Dendritic cell treated with granulocyte-macrophage colony-stimulating factor and Interleukin-4, amounts not matched to agents 40 ng/mL and 50 ng/mL, for 4 days (primary cell): Measurements from ENCODE around the gene PBRM1.
"Not testable (repeated sequence)": the region's sequence is repeated elsewhere in the genome, so short reads cannot be mapped to it uniquely, and the experiment has no call there.

ENCODE experiments used
- H3K27ac Mint-ChIP-seq: one replicate; pipeline ENCODE4 v1.8.0; 2022; ENCODE audit warnings: mild to moderate bottlenecking, mixed read lengths
- H3K27me3 Mint-ChIP-seq: one replicate; pipeline ENCODE4 v1.8.0; 2022; ENCODE audit warnings: mild to moderate bottlenecking, mixed read lengths
- H3K36me3 Mint-ChIP-seq: one replicate; pipeline ENCODE4 v1.8.0; 2022; ENCODE audit warnings: low read depth, mixed read lengths
- H3K4me1 Mint-ChIP-seq: one replicate; pipeline ENCODE4 v1.8.0; 2022; ENCODE audit warnings: low read depth, mixed read lengths
- H3K4me3 Mint-ChIP-seq: one replicate; pipeline ENCODE4 v1.8.0; 2022; ENCODE audit warnings: mild to moderate bottlenecking, moderate library complexity, mixed read lengths
- H3K9me3 Mint-ChIP-seq: one replicate; pipeline ENCODE4 v1.8.0; 2022; ENCODE audit warnings: mixed read lengths
- intact Hi-C: fragments of 100-400 bp; cut with micrococcal nuclease; formaldehyde crosslinking; loops from one replicate; pipeline ENCODE4 v1.15.0; 2022

PBRM1 gene

DNA sequence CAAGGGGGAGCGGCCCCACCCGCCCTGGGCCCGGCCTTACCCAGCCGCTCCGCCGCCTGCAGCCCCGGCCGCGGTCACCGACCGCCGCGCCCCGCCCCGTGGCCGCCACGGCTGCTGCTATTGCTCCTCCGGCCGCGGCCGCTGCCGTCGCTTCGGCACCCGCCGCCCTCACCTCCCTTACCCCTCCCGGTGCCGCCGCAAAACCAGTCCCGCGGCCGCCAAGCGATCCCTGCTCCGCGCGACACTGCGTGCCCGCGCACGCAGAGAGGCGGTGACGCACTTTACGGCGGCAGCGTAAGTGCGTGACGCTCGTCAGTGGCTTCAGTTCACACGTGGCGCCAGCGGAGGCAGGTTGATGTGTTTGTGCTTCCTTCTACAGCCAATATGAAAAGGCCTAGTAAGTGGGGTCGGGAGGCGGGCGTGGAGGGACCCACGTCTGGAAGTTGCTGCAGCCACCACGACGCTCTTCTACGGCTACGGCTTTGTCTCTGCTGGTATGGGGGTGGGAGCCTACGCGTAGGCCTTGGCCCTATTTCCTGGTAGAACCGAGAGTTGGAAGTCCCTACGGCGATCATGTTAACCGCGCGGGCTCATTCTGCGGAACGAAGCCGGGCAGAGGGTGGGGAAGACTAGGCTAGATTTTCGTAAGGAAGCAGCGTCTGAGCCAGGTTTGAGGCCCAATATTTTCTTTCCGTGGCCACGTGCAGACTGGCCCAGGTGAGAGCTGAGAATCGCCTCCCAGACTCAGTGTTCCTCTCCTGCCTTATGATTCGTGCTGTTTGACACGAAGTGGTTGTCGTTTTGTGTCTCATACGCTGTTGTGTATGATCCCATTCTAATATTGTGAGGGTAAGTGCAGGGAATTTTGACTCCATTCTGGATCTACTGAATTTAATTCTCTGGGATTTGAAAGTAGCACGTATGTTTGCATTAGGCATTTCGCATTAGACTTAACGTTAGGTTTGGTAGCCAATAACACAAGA lies at the start of gene PBRM1, which contains the start of gene GNL3:
PBRM1 (minus strand) TSS at position 205 of the 983 bp plus-strand sequence.
GNL3 (plus strand) TSS at position 324 of the 983 bp plus-strand sequence; CDS start at position 385, 61 bp downstream.
- H3K27me3 Mint-ChIP-seq: no peaks in the 10 kb centered on the region
- H3K4me3 Mint-ChIP-seq: peak within 1 kb of the TSS; percentile 91
- no peaks in the 10 kb centered on the region for H3K9me3 Mint-ChIP-seq
- peaks cover 49% of the 10 kb centered on the region for H3K4me1 Mint-ChIP-seq
- peaks cover 66% of the 10 kb centered on the region for H3K36me3 Mint-ChIP-seq
- intact Hi-C loops: loop anchor here (1.0 kb wide), 1 partner anchor 20 kb away; the partner anchor contains the start of gene SPCS1
- H3K27ac Mint-ChIP-seq: peak within 1 kb of the TSS; percentile 97

DNA sequence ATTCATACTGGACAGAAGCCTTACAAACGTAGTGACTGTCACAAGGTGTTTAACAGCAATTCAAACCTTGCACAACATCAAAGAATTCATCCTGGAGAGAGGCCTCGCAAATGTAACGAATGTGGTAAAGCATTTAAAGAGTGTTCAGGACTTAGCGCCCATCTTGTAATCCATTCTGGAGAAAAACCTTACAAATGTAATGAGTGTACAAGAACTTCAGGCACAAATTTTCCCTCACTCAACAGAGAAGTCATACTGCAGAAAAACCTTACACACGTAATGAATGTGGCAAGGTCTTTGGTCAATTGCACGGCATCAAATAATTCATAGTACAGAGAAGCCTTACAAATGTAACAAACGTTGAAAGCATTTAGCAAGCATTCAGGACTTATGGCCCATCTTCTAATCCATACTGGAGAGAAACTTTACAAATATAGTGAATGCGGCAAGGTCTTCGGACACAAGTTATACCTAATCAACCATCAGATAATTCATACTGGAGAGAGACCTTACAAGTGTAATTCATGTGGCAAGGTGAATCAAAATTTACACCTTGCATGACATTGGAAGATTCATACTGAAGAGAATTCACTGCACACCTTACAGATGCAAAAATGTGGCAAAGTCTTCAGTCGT lies 47.7 kb upstream of the PBRM1 start:
- peaks cover 8% of the 10 kb centered on the region for H3K4me1 Mint-ChIP-seq
- H3K9me3 Mint-ChIP-seq: peaks cover 44% of the 10 kb centered on the region
- intact Hi-C loops: no loop called here
- H3K36me3 Mint-ChIP-seq: peaks cover 98% of the 10 kb centered on the region
- no peaks in the 10 kb centered on the region for H3K27me3 Mint-ChIP-seq
- no peak overlapping the region for H3K27ac Mint-ChIP-seq
- no peak overlapping the region for H3K4me3 Mint-ChIP-seq

GRCh38 chr3:52731590-52731989 lies 45.9 kb upstream of the PBRM1 start:
- H3K27me3 Mint-ChIP-seq: no peaks in the 10 kb centered on the region
- peaks cover 8% of the 10 kb centered on the region for H3K4me1 Mint-ChIP-seq
- H3K27ac Mint-ChIP-seq: no peak overlapping the region
- peaks cover 48% of the 10 kb centered on the region for H3K9me3 Mint-ChIP-seq
- H3K36me3 Mint-ChIP-seq: peaks cover 96% of the 10 kb centered on the region
- intact Hi-C loops: no loop called here
- no peak overlapping the region for H3K4me3 Mint-ChIP-seq

DNA sequence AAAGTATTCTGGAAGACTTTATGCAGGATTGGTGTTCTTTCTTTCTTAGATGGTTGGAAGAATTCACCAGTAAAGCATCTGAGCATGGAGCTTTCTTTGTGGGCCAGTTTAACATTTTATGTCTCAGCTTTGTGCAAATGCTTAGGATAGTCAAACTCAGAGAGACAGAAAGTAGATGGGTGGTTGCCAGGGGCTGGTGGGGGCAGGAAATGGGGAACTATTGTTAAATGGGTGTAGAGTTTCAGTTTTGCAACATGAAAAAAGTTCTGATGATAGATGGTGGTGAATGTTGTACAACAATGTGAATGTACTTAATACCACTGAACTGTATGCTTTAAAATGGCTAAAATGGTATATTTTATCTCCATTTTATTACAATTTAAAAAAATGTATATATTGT lies 45.0 kb upstream of the PBRM1 start:
- peaks cover 89% of the 10 kb centered on the region for H3K36me3 Mint-ChIP-seq
- H3K27ac Mint-ChIP-seq: no peak overlapping the region
- intact Hi-C loops: no loop called here

GRCh38 chr3:52728753-52729152 lies 43.0 kb upstream of the PBRM1 start:
- H3K27me3 Mint-ChIP-seq, H3K27ac Mint-ChIP-seq, intact Hi-C loops, H3K4me3 Mint-ChIP-seq, H3K4me1 Mint-ChIP-seq: not testable (repeated sequence)
- peaks cover 47% of the 10 kb centered on the region for H3K9me3 Mint-ChIP-seq
- peaks cover 76% of the 10 kb centered on the region for H3K36me3 Mint-ChIP-seq

More for the DNA sequence above, 45.0 kb upstream of the PBRM1 start:
- Mint-ChIP-seq H3K4me1 (peaks cover 8% of the 10 kb centered on the region), H3K27me3 (no peaks in the 10 kb centered on the region), H3K4me3 (no peak overlapping the region), H3K9me3 (peaks cover 48% of the 10 kb centered on the region)

GRCh38 chr3:52724511-52724910 lies 38.8 kb upstream of the PBRM1 start:
- Mint-ChIP-seq H3K27ac (no peak overlapping the region), H3K9me3 (peaks cover 20% of the 10 kb centered on the region), H3K27me3 (no peaks in the 10 kb centered on the region), H3K4me1 (peaks cover 39% of the 10 kb centered on the region), H3K4me3 (no peak overlapping the region), H3K36me3 (peaks cover 54% of the 10 kb centered on the region)
- intact Hi-C loops: no loop called here

DNA sequence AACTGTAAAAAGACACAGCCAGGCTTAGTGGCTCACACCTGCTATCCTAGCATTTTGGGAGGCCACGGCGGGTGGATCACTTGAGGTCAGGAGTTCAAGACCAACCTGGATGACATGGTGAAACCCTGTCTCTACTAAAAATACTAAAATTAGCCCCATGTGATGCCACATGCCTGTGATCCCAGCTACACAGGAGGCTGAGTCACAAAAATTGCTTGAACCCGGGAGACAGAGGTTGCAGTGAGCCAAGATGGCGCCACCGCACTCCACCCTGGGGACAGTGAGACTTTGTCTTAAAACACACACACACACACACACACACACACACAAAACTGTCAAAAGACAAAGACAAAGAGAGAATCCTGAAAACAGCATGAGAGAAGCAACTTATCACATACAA lies 38.2 kb upstream of the PBRM1 start:
- intact Hi-C loops: no loop called here
- Mint-ChIP-seq H3K36me3 (peaks cover 54% of the 10 kb centered on the region), H3K27me3 (no peaks in the 10 kb centered on the region), H3K4me1 (peaks cover 40% of the 10 kb centered on the region), H3K4me3 (no peak overlapping the region), H3K27ac (no peak overlapping the region), H3K9me3 (peaks cover 18% of the 10 kb centered on the region)

GRCh38 chr3:52722491-52722890 lies 36.8 kb upstream of the PBRM1 start:
- Mint-ChIP-seq H3K4me1 (peaks cover 40% of the 10 kb centered on the region), H3K36me3 (peaks cover 45% of the 10 kb centered on the region), H3K27me3 (no peaks in the 10 kb centered on the region), H3K9me3 (peaks cover 8% of the 10 kb centered on the region), H3K4me3 (no peak overlapping the region), H3K27ac (peak overlapping the region; percentile 14)
- intact Hi-C loops: no loop called here

DNA sequence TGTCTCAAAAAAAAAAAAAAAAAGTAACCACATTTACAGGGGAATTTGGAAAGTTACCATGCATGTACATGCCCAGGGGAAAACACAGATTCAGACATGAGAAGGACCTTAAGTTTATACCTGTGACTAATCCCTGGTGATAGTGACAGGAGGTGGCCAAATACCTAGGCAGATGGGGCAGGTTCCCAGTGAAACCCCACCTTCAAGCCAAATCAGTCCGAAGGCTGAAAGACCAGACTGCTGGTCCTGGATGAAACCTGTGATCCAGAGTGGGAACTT lies 36.0 kb upstream of the PBRM1 start:
- H3K4me1 Mint-ChIP-seq: peaks cover 40% of the 10 kb centered on the region
- H3K4me3 Mint-ChIP-seq: no peak overlapping the region
- peak overlapping the region; percentile 14 for H3K27ac Mint-ChIP-seq
- peaks cover 8% of the 10 kb centered on the region for H3K9me3 Mint-ChIP-seq
- intact Hi-C loops: no loop called here
- peaks cover 38% of the 10 kb centered on the region for H3K36me3 Mint-ChIP-seq
- no peaks in the 10 kb centered on the region for H3K27me3 Mint-ChIP-seq

- Mint-ChIP-seq H3K4me1 (peaks cover 40% of the 10 kb centered on the region), H3K9me3 (peaks cover 8% of the 10 kb centered on the region), H3K27me3 (no peaks in the 10 kb centered on the region), H3K4me3 (no peak overlapping the region), H3K27ac (peak overlapping the region; percentile 22), H3K36me3 (peaks cover 38% of the 10 kb centered on the region)
- intact Hi-C loops: no loop called here
Observed at GRCh38 chr3:52721002-52721729, 35.5 kb upstream of the PBRM1 start.

DNA sequence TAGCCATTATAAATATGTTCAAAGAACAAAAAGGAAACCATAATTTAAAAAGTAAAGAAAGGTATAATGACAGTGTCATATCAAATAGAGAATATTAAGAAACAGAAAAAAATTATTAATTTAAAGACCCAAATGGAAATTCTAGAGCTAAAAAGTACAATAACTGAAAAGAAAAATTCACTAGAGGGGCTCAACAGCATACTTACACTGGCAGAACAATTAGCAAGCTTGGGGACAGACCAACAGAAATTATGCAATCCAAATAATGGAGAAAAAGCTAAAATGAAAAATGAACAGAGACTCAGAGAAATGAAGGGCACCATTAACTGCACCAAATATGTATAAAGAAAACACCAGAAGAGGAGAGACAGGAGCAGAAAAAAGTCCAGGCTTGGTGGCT lies 33.9 kb upstream of the PBRM1 start:
- Mint-ChIP-seq H3K27me3 (no peaks in the 10 kb centered on the region), H3K4me1 (peaks cover 49% of the 10 kb centered on the region), H3K4me3 (no peak overlapping the region), H3K27ac (peak overlapping the region; percentile 22), H3K9me3 (peaks cover 8% of the 10 kb centered on the region), H3K36me3 (peaks cover 38% of the 10 kb centered on the region)
- intact Hi-C loops: no loop called here

DNA sequence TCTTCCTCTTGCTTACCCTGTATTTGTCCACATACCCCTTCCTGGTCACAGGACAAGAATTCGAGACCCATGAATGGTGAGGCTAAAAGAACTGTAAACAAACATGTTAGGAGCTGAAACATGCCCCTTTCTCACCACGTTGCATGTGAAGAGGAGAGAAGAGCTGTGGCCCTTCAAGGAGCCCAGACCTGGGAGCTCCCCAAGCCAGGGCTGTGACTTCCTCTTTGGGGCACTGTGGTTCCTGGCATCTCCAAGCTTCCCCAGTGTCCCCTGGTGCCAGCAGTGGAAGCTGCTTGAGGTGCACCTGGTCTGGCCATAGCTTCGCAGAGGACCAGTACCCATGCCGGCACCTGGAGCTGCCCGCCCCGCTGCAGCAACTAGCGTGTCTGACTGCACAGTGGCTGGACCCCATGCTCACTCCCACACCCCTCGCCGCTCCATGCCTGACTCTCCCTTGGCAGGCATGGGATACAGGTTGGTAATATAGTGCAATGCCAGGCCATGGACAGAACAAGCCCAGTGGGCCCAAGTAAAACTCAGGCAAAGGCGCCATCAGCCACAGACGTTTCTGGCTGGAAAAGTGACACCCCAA lies 30.1 kb upstream of the PBRM1 start:
- intact Hi-C loops: no loop called here
- no peak overlapping the region for H3K4me3 Mint-ChIP-seq
- peaks cover 32% of the 10 kb centered on the region for H3K36me3 Mint-ChIP-seq
- H3K27ac Mint-ChIP-seq: peak overlapping the region; percentile 53
- H3K27me3 Mint-ChIP-seq: no peaks in the 10 kb centered on the region
- H3K9me3 Mint-ChIP-seq: peaks cover 8% of the 10 kb centered on the region
- peaks cover 31% of the 10 kb centered on the region for H3K4me1 Mint-ChIP-seq

DNA sequence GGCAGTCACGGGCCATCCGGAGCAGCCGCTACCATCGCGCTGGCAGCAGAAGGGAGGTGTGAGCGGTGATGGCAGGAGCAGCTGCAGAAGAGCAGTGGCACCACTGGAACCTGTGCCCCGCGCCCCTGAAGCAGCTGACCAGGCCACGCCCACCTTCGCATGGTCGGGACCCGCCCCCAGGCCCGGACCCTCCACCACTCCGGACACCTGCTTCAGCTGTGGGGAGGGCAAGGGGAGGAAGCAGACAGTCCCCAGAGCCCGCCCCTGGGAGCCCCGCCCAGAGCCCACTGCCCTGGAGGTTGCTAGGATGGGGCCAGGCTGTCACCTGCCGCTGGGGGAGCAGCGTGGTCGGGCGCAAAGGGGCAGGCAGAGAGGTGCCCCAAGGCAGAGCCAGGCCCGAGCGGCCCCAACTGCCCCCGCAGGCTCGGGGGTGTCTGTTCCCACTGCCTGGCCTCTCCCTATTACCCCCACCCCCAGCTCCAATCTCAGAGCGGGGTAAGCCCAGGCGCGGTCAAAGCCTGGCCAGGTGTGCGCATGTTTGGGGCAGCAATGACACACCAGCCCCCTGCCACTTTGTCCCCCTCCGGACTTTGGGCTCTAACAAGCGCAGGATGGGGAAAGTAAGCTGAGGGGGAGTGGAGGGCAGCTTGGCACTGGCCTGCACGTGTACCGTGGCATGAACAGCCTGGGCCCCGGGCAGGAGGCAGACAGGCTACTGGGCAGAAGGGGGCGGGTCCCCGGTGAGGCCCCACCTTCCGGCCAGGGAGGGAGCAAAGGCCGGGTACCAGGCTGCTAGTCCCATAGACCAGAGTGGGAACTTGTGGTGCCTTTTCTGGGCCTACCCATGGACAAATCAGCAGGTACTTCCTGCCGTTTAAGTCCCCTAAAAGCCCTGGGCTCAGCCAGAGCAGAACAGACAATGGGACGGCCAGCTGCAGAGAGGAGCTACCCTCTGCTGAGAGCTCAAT lies 28.9 kb upstream of the PBRM1 start:
- Mint-ChIP-seq H3K9me3 (peaks cover 3% of the 10 kb centered on the region), H3K4me3 (no peak overlapping the region), H3K36me3 (peaks cover 37% of the 10 kb centered on the region), H3K4me1 (peaks cover 27% of the 10 kb centered on the region), H3K27me3 (no peaks in the 10 kb centered on the region), H3K27ac (no peak overlapping the region)
- intact Hi-C loops: no loop called here
